ENCODE data around the gene ALPL. TPM values are rescaled to one million over a fixed set of nuclear protein-coding genes. Genes with fewer than 3 reads are reported as not detected.
A peak's percentile ranks its signal among the peaks of the same experiment; 100 is the strongest.
"Not testable (repeated sequence)": the region's sequence is repeated elsewhere in the genome, so short reads cannot be mapped to it uniquely, and the experiment has no call there.

ALPL gene
- total RNA-seq: 0.43 TPM in 1 of 2 replicates, not detected in the other

DNA sequence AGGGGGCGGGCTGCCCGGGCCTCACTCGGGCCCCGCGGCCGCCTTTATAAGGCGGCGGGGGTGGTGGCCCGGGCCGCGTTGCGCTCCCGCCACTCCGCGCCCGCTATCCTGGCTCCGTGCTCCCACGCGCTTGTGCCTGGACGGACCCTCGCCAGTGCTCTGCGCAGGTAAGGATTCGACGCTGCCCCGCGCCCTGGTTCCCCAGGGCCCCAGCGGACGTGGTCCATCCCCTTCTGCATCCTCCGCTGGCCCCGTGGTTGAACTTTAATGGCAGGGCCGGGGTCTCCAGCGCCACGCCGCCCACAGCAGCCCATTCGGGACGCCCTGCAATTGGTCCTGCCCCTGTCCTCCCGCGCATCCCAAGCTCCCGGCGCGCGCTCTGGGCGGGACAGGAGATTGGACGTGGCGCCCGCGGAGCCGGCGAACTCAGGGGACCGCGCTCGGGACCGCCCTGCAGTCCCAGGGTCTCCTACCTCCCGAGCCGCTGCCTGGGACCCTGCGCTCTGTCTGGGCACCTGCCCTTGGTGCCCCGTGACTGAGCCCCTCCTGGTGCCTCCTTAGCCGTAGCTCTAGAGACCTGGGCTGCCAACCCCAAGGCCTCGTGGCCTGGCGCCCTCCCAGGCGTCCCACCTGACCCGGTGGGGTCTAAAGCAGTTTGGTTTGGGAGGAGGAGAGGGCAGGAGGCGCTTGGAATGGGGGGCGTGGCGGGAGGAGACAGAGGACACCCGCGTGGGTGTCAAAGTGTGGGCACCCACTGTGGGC is at the start of gene ALPL:
TSS of gene ALPL (plus strand) at position 73 of the 762 bp plus-strand sequence. CDS start 44,659 bp downstream, outside the sequence.
- TF ChIP-seq, protein P1, sequence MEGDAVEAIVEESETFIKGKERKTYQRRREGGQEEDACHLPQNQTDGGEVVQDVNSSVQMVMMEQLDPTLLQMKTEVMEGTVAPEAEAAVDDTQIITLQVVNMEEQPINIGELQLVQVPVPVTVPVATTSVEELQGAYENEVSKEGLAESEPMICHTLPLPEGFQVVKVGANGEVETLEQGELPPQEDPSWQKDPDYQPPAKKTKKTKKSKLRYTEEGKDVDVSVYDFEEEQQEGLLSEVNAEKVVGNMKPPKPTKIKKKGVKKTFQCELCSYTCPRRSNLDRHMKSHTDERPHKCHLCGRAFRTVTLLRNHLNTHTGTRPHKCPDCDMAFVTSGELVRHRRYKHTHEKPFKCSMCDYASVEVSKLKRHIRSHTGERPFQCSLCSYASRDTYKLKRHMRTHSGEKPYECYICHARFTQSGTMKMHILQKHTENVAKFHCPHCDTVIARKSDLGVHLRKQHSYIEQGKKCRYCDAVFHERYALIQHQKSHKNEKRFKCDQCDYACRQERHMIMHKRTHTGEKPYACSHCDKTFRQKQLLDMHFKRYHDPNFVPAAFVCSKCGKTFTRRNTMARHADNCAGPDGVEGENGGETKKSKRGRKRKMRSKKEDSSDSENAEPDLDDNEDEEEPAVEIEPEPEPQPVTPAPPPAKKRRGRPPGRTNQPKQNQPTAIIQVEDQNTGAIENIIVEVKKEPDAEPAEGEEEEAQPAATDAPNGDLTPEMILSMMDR (conservative IDR thresholded peaks at IDR 0.05; ENCODE audit: low read depth, low read length): no peak
- H3K4me3 ChIP-seq (ENCODE audit: low read depth, low read length): peak within 1 kb of the TSS; percentile 37
- no peak for DNase-seq (ENCODE audit: low read depth)

DNA sequence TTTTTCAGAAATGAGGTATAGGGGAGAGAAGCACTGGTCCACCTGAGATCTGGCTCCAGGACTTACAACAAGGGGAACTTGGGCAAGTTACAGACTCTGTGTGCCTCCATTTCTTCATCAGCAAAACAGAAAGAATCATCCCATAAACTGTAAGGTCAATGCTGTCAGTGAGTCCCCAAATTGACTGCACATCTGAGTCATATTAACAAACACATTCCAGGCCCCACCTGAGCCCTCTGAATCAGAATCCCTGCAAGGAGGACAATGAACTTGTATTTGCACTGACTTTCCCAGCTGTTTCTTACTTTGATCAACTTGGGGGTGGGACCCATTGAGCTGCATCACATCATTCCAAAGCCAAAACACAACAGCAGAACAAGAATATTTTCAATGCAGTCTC is 44.1 kb upstream of the ALPL start:
- DNase-seq (ENCODE audit: low read depth): not testable (repeated sequence)

DNA sequence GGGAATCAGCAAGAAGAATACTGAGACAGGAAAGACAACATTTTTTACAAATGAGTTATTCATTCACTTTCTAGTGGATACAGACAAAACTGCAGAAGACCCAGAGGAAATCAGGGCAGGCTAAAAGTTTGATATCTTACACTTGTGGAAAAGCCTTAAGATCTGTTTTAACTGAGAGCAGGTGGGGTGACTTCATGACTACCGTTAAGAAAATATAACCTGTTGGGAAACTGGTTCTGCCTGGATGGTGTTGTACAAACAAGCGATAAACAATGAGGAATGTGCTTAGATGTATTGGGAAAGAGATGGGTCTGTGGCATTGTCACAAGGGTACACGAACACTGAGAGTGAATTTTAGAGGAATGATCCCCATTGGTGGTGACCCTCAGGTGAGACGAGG is 41.3 kb upstream of the ALPL start:
- not testable (repeated sequence) for H3K4me3 ChIP-seq (ENCODE audit: low read depth, low read length); DNase-seq (ENCODE audit: low read depth)

More for the DNA sequence above, 44.1 kb upstream of the ALPL start:
- H3K4me3 ChIP-seq (ENCODE audit: low read depth, low read length): not testable (repeated sequence)

DNA sequence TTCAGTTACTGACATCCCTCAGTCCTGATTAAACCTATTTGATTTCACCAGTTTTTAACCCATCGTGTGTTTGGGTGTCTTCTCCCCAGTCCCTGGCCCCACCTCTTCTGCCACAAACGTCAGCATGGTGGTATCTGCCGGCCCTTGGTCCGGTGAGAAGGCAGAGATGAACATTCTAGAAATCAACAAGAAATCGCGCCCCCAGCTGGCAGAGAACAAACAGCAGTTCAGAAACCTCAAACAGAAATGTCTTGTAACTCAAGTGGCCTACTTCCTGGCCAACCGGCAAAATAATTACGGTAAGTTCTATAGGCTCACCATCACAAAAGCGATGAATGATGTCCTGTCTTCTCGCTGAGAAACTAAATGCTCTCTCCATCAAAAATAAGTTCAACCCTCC is 40.6 kb upstream of the ALPL start:
- no peak for DNase-seq (ENCODE audit: low read depth)
- TF ChIP-seq, protein P1 (conservative IDR thresholded peaks at IDR 0.05; ENCODE audit: low read depth, low read length): peak; percentile 43
- no peak overlapping the region for H3K4me3 ChIP-seq (ENCODE audit: low read depth, low read length)

DNA sequence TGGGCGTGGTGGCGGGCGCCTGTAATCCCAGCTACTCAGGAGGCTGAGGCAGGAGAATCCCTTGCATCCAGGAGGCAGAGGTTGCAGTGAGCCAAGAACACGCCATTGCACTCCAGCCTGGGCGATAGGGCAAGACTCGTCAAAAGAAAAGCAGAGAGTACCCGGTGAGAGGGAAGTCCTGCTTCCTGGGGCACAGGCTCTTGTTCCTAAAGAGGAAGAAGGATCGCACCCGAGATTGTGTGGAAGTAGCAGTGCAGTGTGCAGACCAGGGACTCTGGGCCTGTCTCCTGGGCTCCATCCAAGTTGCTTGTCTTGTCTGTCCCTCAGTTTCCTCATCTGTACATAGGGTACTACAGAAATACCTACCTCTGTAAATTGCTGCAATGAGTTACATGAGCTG is 39.6 kb upstream of the ALPL start:
- no peak overlapping the region for H3K4me3 ChIP-seq (ENCODE audit: low read depth, low read length)
- no peak for DNase-seq (ENCODE audit: low read depth)
- TF ChIP-seq, protein P1 (conservative IDR thresholded peaks at IDR 0.05; ENCODE audit: low read depth, low read length): no peak

DNA sequence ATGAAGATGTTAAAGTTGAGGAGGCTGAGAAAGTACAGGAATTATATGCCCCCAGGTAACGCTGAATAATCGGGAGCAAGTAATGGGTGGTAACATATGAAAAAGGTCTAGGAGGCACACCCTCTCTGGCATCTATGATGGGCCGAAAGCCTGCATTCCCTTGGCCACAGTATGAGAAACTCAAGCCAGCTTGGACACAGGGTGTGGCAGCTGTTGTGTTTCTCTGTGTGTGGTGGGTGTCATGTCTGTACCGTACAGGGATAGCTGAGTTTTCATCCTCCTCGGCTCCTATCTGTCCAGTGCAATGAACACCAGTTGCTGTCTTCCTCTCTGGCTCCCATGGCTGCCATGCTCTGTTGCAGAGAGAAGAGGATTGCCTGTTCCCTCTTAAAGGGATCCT is 36.4 kb upstream of the ALPL start:
- no peak overlapping the region for H3K4me3 ChIP-seq (ENCODE audit: low read depth, low read length)
- no peak for DNase-seq (ENCODE audit: low read depth)
- TF ChIP-seq, protein P1 (conservative IDR thresholded peaks at IDR 0.05; ENCODE audit: low read depth, low read length): no peak

DNA sequence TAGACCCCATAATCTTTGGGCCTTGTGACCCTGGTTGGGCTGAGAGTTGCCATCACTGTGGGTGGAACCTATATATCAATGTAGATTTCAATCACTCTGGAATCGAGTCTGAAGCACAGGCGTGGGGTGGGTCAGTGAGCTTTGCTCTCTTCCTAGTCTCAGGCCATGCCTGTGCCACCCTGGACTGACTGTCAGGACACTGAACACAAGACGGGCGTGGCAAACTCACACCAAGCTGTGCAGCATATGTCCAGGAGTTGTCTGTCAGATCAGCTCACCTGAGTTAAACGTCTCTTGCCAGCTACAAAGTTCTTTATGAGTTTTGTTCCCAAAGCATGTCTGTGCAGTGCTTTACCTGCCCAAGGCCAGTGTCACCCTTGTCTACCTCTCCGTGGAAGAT is 30.9 kb upstream of the ALPL start:
- no peak overlapping the region for H3K4me3 ChIP-seq (ENCODE audit: low read depth, low read length)
- TF ChIP-seq, protein P1 (conservative IDR thresholded peaks at IDR 0.05; ENCODE audit: low read depth, low read length): no peak
- no peak for DNase-seq (ENCODE audit: low read depth)

DNA sequence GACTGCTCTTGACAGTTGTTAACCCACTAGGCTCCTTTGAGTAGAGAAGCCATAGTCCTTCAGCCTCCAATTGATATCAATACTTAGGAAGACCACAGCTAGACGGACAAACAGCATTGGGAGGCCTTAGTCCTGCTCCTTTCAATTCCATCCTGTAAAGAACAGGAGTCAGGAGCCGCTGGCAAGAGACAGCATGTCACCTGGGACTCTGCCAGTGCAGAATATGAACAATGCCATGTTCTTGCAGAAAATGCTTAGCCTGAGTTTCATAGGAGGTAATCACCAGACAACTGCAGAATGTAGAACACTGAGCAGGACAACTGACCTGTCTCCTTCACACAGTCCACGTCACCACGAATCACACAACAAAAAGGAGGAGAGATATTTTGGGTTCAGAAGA is 25.3 kb upstream of the ALPL start:
- not testable (repeated sequence) for H3K4me3 ChIP-seq (ENCODE audit: low read depth, low read length); DNase-seq (ENCODE audit: low read depth)

All from epithelial cell of proximal tubule (primary cell).